A549 (cell line): ENCODE data around the gene GLB1L. TPM values are rescaled to one million over a fixed set of nuclear protein-coding genes. Genes with fewer than 3 reads are reported as not detected.

Experiments
- ATAC-seq, 2 experiments: fragments of 200-7000 bp in 1 of 2; fragments of >200 bp in 1 of 2; cut with Nextera tagmentation in 1 of 2; cut with Tn5 transposase in 1 of 2; 3 replicates each; pipeline versions ENCODE4 v1.8.0 to v1.9.1; 2018 to 2020; ENCODE audit warnings: mild to moderate bottlenecking in 1 of 2, moderate library complexity in 1 of 2
- CTCF ChIA-PET: fragments of 300-600 bp; sonication (Branson Sonifier 250); formaldehyde crosslinking; extraction: SDS; loops from one replicate; lab custom pipeline; 2021; ENCODE audit warnings: antibody characterized with exemption, inconsistent platforms; lab: Yijun Ruan, JAX
- POLR2A ChIA-PET: fragments of 350-600 bp; formaldehyde crosslinking; extraction: SDS; loops from one replicate; lab custom pipeline; 2021; ENCODE audit warnings: antibody characterized with exemption, inconsistent platforms; lab: Yijun Ruan, JAX
- DNase-seq, 2 experiments: peaks; one replicate each; pipeline versions ENCODE4 v3.0.0 to v3.0.0-alpha.2; 2011 to 2016; ENCODE audit warnings: low read depth in 1 of 2, low spot score in 1 of 2
- FAIRE-seq: peaks from 2 replicates; lab custom pipeline; 2011; peaks lifted over from hg19 to GRCh38; lab: Jason Lieb, UNC
- H3K27ac ChIP-seq, 2 experiments: fragments of >200 bp; sonication (Bioruptor Twin); formaldehyde crosslinking; 3 replicates each; pipeline ENCODE4 v1.5.1; 2016 to 2017
- H3K4me1 ChIP-seq: fragments of >200 bp; sonication (Bioruptor Twin); formaldehyde crosslinking; 3 replicates; pipeline ENCODE4 v1.6.1; 2016
- H3K4me2 ChIP-seq: fragments of >200 bp; sonication (Bioruptor Twin); formaldehyde crosslinking; 3 replicates; pipeline ENCODE4 v1.6.1; 2016
- H3K4me3 ChIP-seq: fragments of >200 bp; sonication (Bioruptor Twin); formaldehyde crosslinking; 3 replicates; pipeline ENCODE4 v1.5.1; 2016
- H3K9me3 ChIP-seq: fragments of >200 bp; sonication (Bioruptor Twin); formaldehyde crosslinking; 3 replicates; pipeline ENCODE4 v1.6.1; 2016
- BCL3 ChIP-seq: fragments of >200 bp; sonication (Bioruptor Twin); formaldehyde crosslinking; IDR thresholded peaks from 3 replicates; pipeline ENCODE4 v1.6.1; 2016
- BHLHE40 ChIP-seq: IDR thresholded peaks from 2 replicates; pipeline ENCODE4 v1.6.1; 2012; ENCODE audit warnings: low read depth, low read length, inconsistent platforms
- CBX2 ChIP-seq: fragments of 200-600 bp; sonication (generic); IDR thresholded peaks from 2 replicates; pipeline ENCODE4 v1.6.1; 2016; ENCODE audit warnings: low read depth, mild to moderate bottlenecking, borderline replicate concordance
- CHD2 ChIP-seq: fragments of 150-350 bp; IDR thresholded peaks from 2 replicates; pipeline ENCODE4 v1.6.1; 2014; ENCODE audit warnings: low read length; ENCODE audit not compliant: partially characterized antibody
- EHF ChIP-seq: fragments of 250-450 bp; sonication (Bioruptor Pico); IDR thresholded peaks from 2 replicates; pipeline ENCODE4 v1.5.0; 2020; ENCODE audit warnings: mild to moderate bottlenecking
- EHMT2 ChIP-seq: fragments of 200-600 bp; sonication (generic); IDR thresholded peaks from 2 replicates; pipeline ENCODE4 v1.6.1; 2016; ENCODE audit warnings: antibody characterized with exemption, low read depth, mild to moderate bottlenecking, moderate library complexity
- FOSB ChIP-seq: fragments of 250-450 bp; sonication (Bioruptor Pico); IDR thresholded peaks from 2 replicates; pipeline ENCODE4 v1.5.0; 2020; ENCODE audit warnings: mild to moderate bottlenecking, moderate library complexity
- GATA3 ChIP-seq: IDR thresholded peaks from 2 replicates; pipeline ENCODE4 v1.6.1; 2012; ENCODE audit warnings: borderline replicate concordance
- HEYL ChIP-seq: fragments of 250-450 bp; sonication (Bioruptor Pico); IDR thresholded peaks from 2 replicates; pipeline ENCODE4 v1.8.0; 2021; ENCODE audit warnings: mild to moderate bottlenecking, moderate library complexity
- HOXB13 ChIP-seq: fragments of 250-450 bp; sonication (Bioruptor Pico); IDR thresholded peaks from 2 replicates; pipeline ENCODE4 v1.5.0; 2020; ENCODE audit warnings: low read depth, mild to moderate bottlenecking, moderate library complexity
- JUN ChIP-seq, 2 experiments: fragments of >200 bp; sonication (Bioruptor Twin); formaldehyde crosslinking; IDR thresholded peaks; 2 replicates in 1 of 2; 3 replicates in 1 of 2; pipeline ENCODE4 v1.6.1; 2016 to 2017
- JUNB ChIP-seq: fragments of >200 bp; sonication (Bioruptor Twin); formaldehyde crosslinking; IDR thresholded peaks from 2 replicates; pipeline ENCODE4 v1.6.1; 2016
- KDM5A ChIP-seq: fragments of 200-600 bp; sonication (generic); IDR thresholded peaks from 2 replicates; pipeline ENCODE4 v1.6.1; 2016; ENCODE audit warnings: antibody characterized with exemption, mild to moderate bottlenecking
- MAFK ChIP-seq: fragments of 450-650 bp; IDR thresholded peaks from 2 replicates; pipeline ENCODE4 v1.6.1; 2014; ENCODE audit not compliant: partially characterized antibody
- MAX ChIP-seq: IDR thresholded peaks from 2 replicates; pipeline ENCODE4 v1.6.1; 2012
- MAZ ChIP-seq: fragments of 150-350 bp; IDR thresholded peaks from 2 replicates; pipeline ENCODE4 v1.6.1; 2014; ENCODE audit warnings: antibody characterized with exemption, low read depth, low read length, borderline replicate concordance
- MYC ChIP-seq: IDR thresholded peaks from 2 replicates; pipeline ENCODE4 v1.6.1; 2012; ENCODE audit warnings: mild to moderate bottlenecking, inconsistent platforms, low read length, improper control_type of control experiment, borderline replicate concordance
- NPAS2 ChIP-seq: fragments of 250-450 bp; sonication (Bioruptor Pico); IDR thresholded peaks from 2 replicates; pipeline ENCODE4 v1.8.0; 2022; ENCODE audit warnings: mild to moderate bottlenecking, moderate library complexity, borderline replicate concordance
- PBX3 ChIP-seq: IDR thresholded peaks from 2 replicates; pipeline ENCODE4 v1.6.1; 2012
- POLR2A ChIP-seq: IDR thresholded peaks from 2 replicates; pipeline ENCODE4 v1.6.1; 2012; ENCODE audit warnings: mild to moderate bottlenecking, low read length
- RAD21 ChIP-seq, 2 experiments: fragments of >200 bp in 1 of 2; sonication (Bioruptor Twin) in 1 of 2; formaldehyde crosslinking in 1 of 2; IDR thresholded peaks in 1 of 2; conservative IDR thresholded peaks in 1 of 2; 2 replicates in 1 of 2; 3 replicates in 1 of 2; pipeline ENCODE4 v1.6.1; 2012 to 2018; ENCODE audit warnings: inconsistent platforms in 1 of 2
- REST ChIP-seq: fragments of 200-600 bp; sonication (generic); IDR thresholded peaks from 2 replicates; pipeline ENCODE4 v1.6.1; 2016; ENCODE audit warnings: antibody characterized with exemption, mild to moderate bottlenecking, moderate library complexity
- RNF2 ChIP-seq: fragments of 200-600 bp; sonication (generic); IDR thresholded peaks from 2 replicates; pipeline ENCODE4 v1.6.1; 2016; ENCODE audit warnings: low read depth, mild to moderate bottlenecking, antibody characterized with exemption, moderate library complexity, borderline replicate concordance
- TFCP2L1 ChIP-seq: fragments of 250-450 bp; sonication (Bioruptor Pico); IDR thresholded peaks from 2 replicates; pipeline ENCODE4 v1.5.0; 2021; ENCODE audit warnings: mild to moderate bottlenecking
- ZC3H11A ChIP-seq: fragments of 450-650 bp; IDR thresholded peaks from 2 replicates; pipeline ENCODE4 v1.6.1; 2014; ENCODE audit warnings: antibody characterized with exemption, mild to moderate bottlenecking
- ZFP36 ChIP-seq: fragments of 450-650 bp; IDR thresholded peaks from 2 replicates; pipeline ENCODE4 v1.6.1; 2014; ENCODE audit warnings: borderline replicate concordance; ENCODE audit not compliant: partially characterized antibody
- ZNF302 ChIP-seq: fragments of 250-450 bp; sonication (Bioruptor Pico); IDR thresholded peaks from 2 replicates; pipeline ENCODE4 v1.9.0; 2021; ENCODE audit warnings: inconsistent platforms, mild to moderate bottlenecking, moderate library complexity
- ZSCAN20 ChIP-seq: fragments of 250-450 bp; sonication (Bioruptor Pico); IDR thresholded peaks from 2 replicates; pipeline ENCODE4 v1.8.0; 2022; ENCODE audit warnings: mild to moderate bottlenecking, moderate library complexity
- WGBS: methylation state at CpG from one replicate; pipeline ENCODE4 v1.1.6; 2017; ENCODE audit errors: missing lambda C conversion rate; 5-methylcytosine and 5-hydroxymethylcytosine counted together
- polyA plus RNA-seq, 4 experiments: library from polyadenylated mRNA; depleted of rRNA in 3 of 4; stranded (reverse); fragments of >200 nt; fragmentation: RNase III in 1 of 4; extraction: RNeasy Plus Mini Kit Qiagen cat#74134 plus additional on column Dnase treatment in 1 of 4; gene quantifications; 2 replicates in 3 of 4; 3 replicates in 1 of 4; pipeline ENCODE4 v1.2.3, GENCODE V29; 2011 to 2017

GLB1L gene
- polyA plus RNA-seq, 2 of the 4 experiments (the other 2 are of a cell fraction), result 5.9 to 8.7 TPM

- TF ChIP-seq MAZ, result 0 out of 2 replicates have a peak, but pooled peaks have one; percentile 41
- TF ChIP-seq ZFP36, result no peak
- peak; percentile 32 for TF ChIP-seq CHD2
- TF ChIP-seq NPAS2, result no peak; the same call in 1 of the 2 replicates
- peak; percentile 57 for TF ChIP-seq GATA3
- peak; percentile 97 for TF ChIP-seq MAX
- TF ChIP-seq MYC, result peak; percentile 74
- TF ChIP-seq POLR2A, result peak; percentile 94
- no peak for TF ChIP-seq HOXB13 (CRISPR knock-in tag)
- TF ChIP-seq JUN (IDR thresholded peaks at IDR 0.05), result peak in 1 of 2 experiments; percentile 68; a peak in 2 of 5 replicates
Measured at GRCh38 chr2:219218732-219219701, 26.2 kb downstream of the GLB1L start, which contains the start of gene ABCB6 (continued).

GRCh38 chr2:219218217-219218731 lies 27.0 kb downstream of the GLB1L start:
- ATAC-seq (peak; percentile 84 to 85), DNase-seq (peak; percentile 48 to 80), FAIRE-seq (no peak)
- POLR2A ChIA-PET, result interaction anchor here (0.5 to 3.8 kb wide), 12 partner anchors 9 to 222 kb away, joined by 3 to 25 read pairs (median 8); partner anchors contain the start of genes ANKZF1, ATG9A, CNPPD1 and DNAJB2
- WGBS, result 0% methylated on average over 10 of the region's 37 CpGs
- peaks cover 30% of the 10 kb centered on the region for H3K4me1 ChIP-seq
- CTCF ChIA-PET, result interaction anchor here (0.6 to 7.3 kb wide), 12 partner anchors 19 to 312 kb away, joined by 3 to 79 read pairs (median 4); partner anchors contain the start of gene DNAJB2
- peak overlapping the region; percentile 93 for H3K4me2 ChIP-seq
- H3K4me3 ChIP-seq, result peak overlapping the region; percentile 65
- no peaks in the 10 kb centered on the region for H3K9me3 ChIP-seq
- TF ChIP-seq REST (peak; percentile 82), EHF (peak; percentile 37; the same call in 1 of the 2 replicates), RNF2 (no peak), BHLHE40 (no peak), CBX2 (no peak), HOXB13 (CRISPR knock-in tag) (0 out of 2 replicates have a peak, but pooled peaks have one; percentile 26), RAD21 (conservative IDR thresholded peaks at IDR 0.05 in 1 of 2, IDR thresholded peaks at IDR 0.05 in 1 of 2) (peak in 1 of 2 experiments; percentile 13; a peak in 1 of 5 replicates)
- H3K27ac ChIP-seq, result peak overlapping the region; percentile 92 to 95

- DNase-seq (no peak), ATAC-seq (no peak), FAIRE-seq (no peak)
- 93% methylated on average over 6 of the region's 6 CpGs for WGBS
- ChIA-PET CTCF (interaction anchor here (1.0 to 7.3 kb wide), 8 partner anchors 8 to 82 kb away, joined by 4 to 79 read pairs (median 6); partner anchors contain the start of genes ANKZF1, ATG9A and DNAJB2), POLR2A (interaction anchor here (3.8 kb wide), 1 partner anchor 57 kb away, joined by 19 read pairs; no protein-coding TSS in a partner anchor)
- H3K4me3 ChIP-seq, result no peak overlapping the region
- peaks cover 30% of the 10 kb centered on the region for H3K4me1 ChIP-seq
- peak overlapping the region; percentile 92 to 95 for H3K27ac ChIP-seq
- H3K9me3 ChIP-seq, result no peaks in the 10 kb centered on the region
- H3K4me2 ChIP-seq, result peak overlapping the region; percentile 93
- TF ChIP-seq KDM5A (no peak), HEYL (no peak), GATA3 (no peak), ZNF302 (CRISPR knock-in tag) (no peak), ZC3H11A (no peak), MAFK (no peak), PBX3 (no peak), JUNB (no peak), TFCP2L1 (CRISPR knock-in tag) (no peak), BCL3 (no peak), MAZ (no peak), ZSCAN20 (CRISPR knock-in tag) (no peak), EHMT2 (no peak), FOSB (CRISPR knock-in tag) (no peak)
Measured at GRCh38 chr2:219216535-219216915, 28.7 kb downstream of the GLB1L start.
